Lower lobe of right lung (tissue), 2 donors: ENCODE measurements around the gene UBE2L6. TPM values are rescaled to one million over a fixed set of nuclear protein-coding genes. Genes with fewer than 3 reads are reported as not detected.

Source experiments
- ATAC-seq, 2 donors: fragments of 200-7000 bp; cut with Tn5 transposase; one replicate each; pipeline ENCODE4 v1.9.1; 2020 to 2022; ENCODE audit warnings: mild to moderate bottlenecking in 2 of 2, moderate library complexity in 2 of 2
- DNase-seq: peaks from one replicate; pipeline ENCODE4 v3.0.0-alpha.2; 2020
- H3K27ac ChIP-seq: fragments of 200-600 bp; one replicate; pipeline ENCODE4 v1.8.0; 2022
- H3K27me3 ChIP-seq: fragments of 200-600 bp; one replicate; pipeline ENCODE4 v1.8.0; 2022; ENCODE audit warnings: low read depth
- H3K36me3 ChIP-seq: fragments of 200-600 bp; one replicate; pipeline ENCODE4 v1.8.0; 2022; ENCODE audit warnings: mild to moderate bottlenecking
- H3K4me1 ChIP-seq: fragments of 200-600 bp; one replicate; pipeline ENCODE4 v1.8.0; 2022
- H3K4me3 ChIP-seq: fragments of 200-600 bp; one replicate; pipeline ENCODE4 v1.8.0; 2022; ENCODE audit warnings: mild to moderate bottlenecking
- H3K9me3 ChIP-seq: fragments of 200-600 bp; one replicate; pipeline ENCODE4 v1.8.0; 2022
- CTCF ChIP-seq: fragments of 200-600 bp; IDR thresholded peaks from one replicate; pipeline ENCODE4 v1.8.0; 2022; ENCODE audit warnings: antibody characterized with exemption, mild to moderate bottlenecking
- intact Hi-C: fragments of 100-400 bp; cut with DNase I; formaldehyde crosslinking; loops from one replicate; pipeline ENCODE4 v1.11.0; 2022
- total RNA-seq: library from RNA; stranded (reverse); fragmentation: NEBNext Ultra II Directional; extraction: Animal tissue kit (Norgen Biotek cat#: 25700); gene quantifications from one replicate; pipeline ENCODE4 v1.2.1, GENCODE V29; 2021
- donor health status: DM: no; HTN: yes; CAD: no; lungs with severe emphysema.

UBE2L6 gene
- total RNA-seq, 1 donor from 2014 or later = 172 TPM

- no peaks in the 10 kb centered on the region for H3K27me3 ChIP-seq
- H3K36me3 ChIP-seq = peaks cover 100% of the 10 kb centered on the region
- H3K9me3 ChIP-seq = no peaks in the 10 kb centered on the region
- DNase-seq = no peak
- H3K27ac ChIP-seq = no peak overlapping the region
- H3K4me3 ChIP-seq = no peak overlapping the region
- no peaks in the 10 kb centered on the region for H3K4me1 ChIP-seq
- ATAC-seq = no peak
- intact Hi-C loops = no loop called here
- no peak for TF ChIP-seq CTCF
Measured at GRCh38 chr11:57555393-57555792, 12.1 kb downstream of the UBE2L6 start.

DNA sequence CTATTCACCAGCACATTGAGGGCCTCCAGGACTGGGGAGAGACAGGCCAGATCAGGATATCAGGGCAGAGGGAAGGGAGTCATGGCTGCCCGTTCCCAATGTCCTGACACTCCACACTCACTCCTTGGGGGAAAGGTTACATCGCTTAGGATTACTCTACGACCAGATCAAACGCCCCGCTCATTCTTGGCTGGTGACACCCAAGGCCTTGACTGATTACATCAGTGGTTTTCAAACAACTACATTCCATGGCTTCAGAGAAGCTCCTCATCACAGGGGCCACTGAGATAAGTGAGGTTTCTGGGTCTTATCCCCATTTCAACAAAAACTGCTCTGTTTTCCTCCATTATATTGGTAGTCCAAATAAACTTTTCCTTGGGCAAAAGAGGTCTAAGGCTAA lies 15.0 kb downstream of the UBE2L6 start:
- Histone ChIP-seq H3K9me3 (no peaks in the 10 kb centered on the region), H3K27me3 (no peaks in the 10 kb centered on the region), H3K27ac (no peak overlapping the region), H3K4me3 (no peak overlapping the region), H3K4me1 (no peaks in the 10 kb centered on the region), H3K36me3 (peaks cover 96% of the 10 kb centered on the region)
- no peak for DNase-seq
- intact Hi-C loops = no loop called here
- no peak for TF ChIP-seq CTCF
- no peak for ATAC-seq

- Histone ChIP-seq H3K4me1 (no peaks in the 10 kb centered on the region), H3K9me3 (no peaks in the 10 kb centered on the region), H3K36me3 (peaks cover 90% of the 10 kb centered on the region), H3K27ac (no peak overlapping the region), H3K4me3 (no peak overlapping the region), H3K27me3 (no peaks in the 10 kb centered on the region)
- DNase-seq (no peak), ATAC-seq (peak in 1 of 2 donors; percentile 8)
- no peak for TF ChIP-seq CTCF
- intact Hi-C loops = no loop called here
Measured at GRCh38 chr11:57551941-57552340, 15.5 kb downstream of the UBE2L6 start.

DNA sequence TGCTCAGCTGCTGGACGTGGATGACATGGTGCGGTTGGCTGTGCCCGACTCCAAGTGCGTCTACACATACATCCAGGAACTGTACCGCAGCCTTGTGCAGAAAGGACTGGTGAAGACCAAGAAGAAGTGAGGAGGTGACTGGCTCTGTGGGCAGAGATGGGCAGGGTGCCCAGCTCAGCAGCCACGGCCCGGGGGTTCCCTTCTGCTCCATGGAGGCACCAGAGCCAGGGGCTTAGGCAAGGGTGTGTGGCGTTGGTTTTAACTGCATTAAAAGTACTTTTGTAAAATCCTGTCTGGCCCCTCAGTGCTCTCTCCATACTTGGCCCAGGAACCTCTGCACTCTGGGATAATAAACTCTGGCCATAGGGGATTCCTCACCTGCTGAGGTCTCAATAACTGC lies 17.5 kb downstream of the UBE2L6 start:
- H3K27me3 ChIP-seq = no peaks in the 10 kb centered on the region
- no peaks in the 10 kb centered on the region for H3K9me3 ChIP-seq
- intact Hi-C loops = no loop called here
- H3K36me3 ChIP-seq = peaks cover 71% of the 10 kb centered on the region
- H3K27ac ChIP-seq = no peak overlapping the region
- TF ChIP-seq CTCF = no peak
- ATAC-seq = no peak
- DNase-seq = no peak
- no peaks in the 10 kb centered on the region for H3K4me1 ChIP-seq
- H3K4me3 ChIP-seq = no peak overlapping the region

GRCh38 chr11:57547854-57548377 lies 19.6 kb downstream of the UBE2L6 start:
- DNase-seq = no peak
- Histone ChIP-seq H3K4me3 (no peak overlapping the region), H3K4me1 (no peaks in the 10 kb centered on the region), H3K9me3 (no peaks in the 10 kb centered on the region), H3K36me3 (peaks cover 50% of the 10 kb centered on the region), H3K27me3 (no peaks in the 10 kb centered on the region), H3K27ac (no peak overlapping the region)
- ATAC-seq = peak in 1 of 2 donors; percentile 29
- no peak for TF ChIP-seq CTCF
- intact Hi-C loops = no loop called here
